ENCODE results near the gene CCDC85B.

CCDC85B gene

DNA sequence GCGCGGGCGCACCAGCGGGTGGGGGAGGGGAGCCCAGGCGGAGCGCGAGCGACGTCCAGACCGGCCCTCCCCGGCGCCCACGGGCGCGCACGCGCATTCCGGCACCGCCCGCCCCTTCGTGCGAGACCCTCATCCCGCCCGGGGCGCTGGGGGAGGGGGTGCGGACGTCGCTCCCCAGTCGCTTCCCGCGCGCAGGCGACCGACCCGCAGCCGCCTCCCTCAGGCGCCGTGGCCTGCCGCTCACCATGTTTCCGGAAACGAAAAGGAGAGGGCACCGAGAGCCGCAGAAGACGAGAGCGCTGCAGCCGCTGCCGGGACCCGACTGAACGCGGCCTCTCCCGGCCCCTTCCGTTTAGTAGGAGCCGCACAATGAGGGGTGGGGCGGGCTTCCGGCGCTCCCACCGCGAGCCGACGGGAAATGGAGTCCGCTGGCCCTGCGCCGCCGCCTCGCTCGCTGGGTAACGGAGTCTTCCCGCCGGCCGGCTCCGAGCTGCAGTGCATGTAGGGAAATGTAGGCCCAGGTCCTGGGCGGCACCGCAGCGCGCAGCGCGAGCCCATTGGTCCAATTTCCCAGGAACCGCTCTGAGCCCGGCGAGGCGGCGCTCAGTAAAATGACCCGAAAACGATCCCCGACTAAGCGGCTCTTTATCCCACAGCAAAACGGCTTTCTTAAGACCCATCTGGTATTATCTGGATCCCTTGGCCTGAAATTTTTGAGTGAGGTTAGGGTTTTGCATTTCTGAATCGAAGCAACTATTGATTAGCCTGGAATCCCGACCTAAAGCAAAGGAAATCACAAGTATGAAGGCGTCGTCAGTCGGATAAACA is 32.4 kb upstream of the CCDC85B start, which contains the start of gene CFL1:
CFL1 (minus strand) TSS at position 328 of the 828 bp plus-strand sequence; CDS start at position 247, 81 bp downstream.
- 0% methylated on average over 92 of the region's 92 CpGs for WGBS, 2 experiments

DNA sequence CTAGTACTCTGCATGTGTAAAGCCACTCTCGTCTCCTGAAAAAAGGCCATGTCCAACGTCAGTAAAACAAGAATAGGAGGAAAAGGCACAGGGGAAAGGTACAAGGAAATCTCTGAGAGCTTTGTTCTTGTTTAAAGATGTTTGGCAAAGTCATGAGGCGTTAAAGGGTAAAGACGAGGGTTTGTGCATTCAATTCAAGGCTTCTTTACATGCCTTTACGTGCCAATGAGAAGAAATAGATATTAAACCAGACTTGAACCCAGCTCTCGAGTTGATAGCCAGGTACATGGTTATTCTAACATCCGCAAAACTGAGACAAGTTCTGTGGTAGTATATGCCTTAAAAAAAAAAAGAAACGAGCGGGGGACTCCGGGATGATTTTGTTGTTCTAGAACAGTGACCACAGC is 31.8 kb upstream of the CCDC85B start:
- peak overlapping the region; percentile 94 for H3K4me3 ChIP-seq (ENCODE audit: insufficient read depth, low read depth, low read length)
- H3K27ac ChIP-seq (ENCODE audit: insufficient read depth, low read depth, low read length, poor library complexity, severe bottlenecking) = peak overlapping the region; percentile 94
- no peaks in the 10 kb centered on the region for H3K9me3 ChIP-seq (ENCODE audit: control insufficient read depth, low read length)
- no peaks in the 10 kb centered on the region for H3K27me3 ChIP-seq (ENCODE audit: control insufficient read depth, insufficient read depth, low read length, poor library complexity, severe bottlenecking)
- peaks cover 10% of the 10 kb centered on the region for H3K4me1 ChIP-seq (ENCODE audit: control insufficient read depth, insufficient read depth, low read length)
- H3K36me3 ChIP-seq (ENCODE audit: control insufficient read depth, insufficient read depth, low read length) = peaks cover 32% of the 10 kb centered on the region
- WGBS, 2 experiments = 4% methylated on average over 10 of the region's 10 CpGs

More for the DNA sequence above, 32.4 kb upstream of the CCDC85B start, which contains the start of gene CFL1:
- H3K4me1 ChIP-seq (ENCODE audit: control insufficient read depth, insufficient read depth, low read length) = peaks cover 10% of the 10 kb centered on the region
- no peaks in the 10 kb centered on the region for H3K9me3 ChIP-seq (ENCODE audit: control insufficient read depth, low read length)
- peaks cover 32% of the 10 kb centered on the region for H3K36me3 ChIP-seq (ENCODE audit: control insufficient read depth, insufficient read depth, low read length)
- H3K4me3 ChIP-seq (ENCODE audit: insufficient read depth, low read depth, low read length) = peak within 1 kb of the TSS; percentile 94
- no peaks in the 10 kb centered on the region for H3K27me3 ChIP-seq (ENCODE audit: control insufficient read depth, insufficient read depth, low read length, poor library complexity, severe bottlenecking)
- H3K27ac ChIP-seq (ENCODE audit: insufficient read depth, low read depth, low read length, poor library complexity, severe bottlenecking) = peak within 1 kb of the TSS; percentile 94

DNA sequence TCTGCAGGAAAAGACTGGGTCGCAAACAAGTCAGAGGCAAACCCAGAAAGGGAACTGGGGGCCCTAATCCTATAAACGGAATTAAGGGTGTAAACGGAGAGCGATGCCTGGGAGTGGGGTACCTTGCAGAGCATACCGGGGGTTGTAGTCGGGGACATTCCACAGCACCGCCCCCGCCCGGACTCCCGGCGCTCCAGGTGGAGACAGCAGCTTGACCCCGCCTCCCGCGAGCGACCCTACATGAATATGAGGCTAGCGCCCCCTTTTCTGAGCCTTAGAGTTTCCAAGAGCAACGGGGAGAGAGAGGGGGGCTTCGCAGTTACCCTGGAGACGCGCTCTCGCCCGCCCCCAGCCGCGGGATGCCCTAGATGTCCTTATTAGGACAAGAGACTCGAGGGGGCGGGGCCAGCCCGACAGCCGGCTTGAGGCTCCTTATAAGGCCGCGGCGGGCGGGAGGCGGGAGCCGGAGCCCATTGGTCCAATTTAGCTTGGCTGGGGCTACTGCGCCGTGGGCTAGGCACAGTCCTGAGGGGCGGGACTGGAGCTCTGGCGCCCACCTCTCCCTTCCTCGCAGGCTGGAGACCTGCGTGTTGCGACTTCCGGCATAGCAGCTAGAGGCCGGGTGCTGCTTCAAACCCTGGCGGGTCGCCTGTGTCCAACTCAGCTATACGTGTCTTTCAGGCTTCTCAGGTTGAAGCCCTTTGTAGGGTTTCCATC is 31.2 kb upstream of the CCDC85B start:
- Histone ChIP-seq H3K27ac (ENCODE audit: insufficient read depth, low read depth, low read length, poor library complexity, severe bottlenecking) (peak overlapping the region; percentile 94), H3K27me3 (ENCODE audit: control insufficient read depth, insufficient read depth, low read length, poor library complexity, severe bottlenecking) (no peaks in the 10 kb centered on the region), H3K4me3 (ENCODE audit: insufficient read depth, low read depth, low read length) (peak overlapping the region; percentile 94), H3K36me3 (ENCODE audit: control insufficient read depth, insufficient read depth, low read length) (peaks cover 30% of the 10 kb centered on the region), H3K4me1 (ENCODE audit: control insufficient read depth, insufficient read depth, low read length) (peaks cover 10% of the 10 kb centered on the region), H3K9me3 (ENCODE audit: control insufficient read depth, low read length) (no peaks in the 10 kb centered on the region)
- 0 to 1% methylated on average over 46 of the region's 46 CpGs for WGBS, 2 experiments

DNA sequence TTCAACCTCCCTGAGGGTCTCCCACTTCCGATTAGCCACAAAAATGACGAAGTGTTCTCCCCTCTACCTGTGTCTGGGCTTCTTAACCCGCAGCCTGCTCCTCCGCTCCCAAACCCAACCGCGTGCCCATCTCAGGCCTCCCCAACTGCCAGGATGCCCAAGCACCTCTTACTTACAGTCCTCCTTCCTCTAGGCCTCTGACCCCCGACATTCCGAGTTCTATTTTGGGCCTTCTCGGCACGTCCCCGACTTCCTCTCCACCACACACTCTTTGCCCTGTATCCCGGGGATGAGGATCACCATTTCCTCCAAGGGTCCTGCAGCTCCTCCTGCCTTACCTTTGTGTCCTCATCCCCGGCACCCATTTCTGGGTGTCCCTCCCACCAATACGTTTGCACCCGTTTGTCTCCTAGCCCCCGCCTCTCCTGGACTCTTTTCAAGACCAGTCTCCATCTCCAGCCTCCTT is 30.6 kb upstream of the CCDC85B start:
- peaks cover 10% of the 10 kb centered on the region for H3K4me1 ChIP-seq (ENCODE audit: control insufficient read depth, insufficient read depth, low read length)
- peaks cover 24% of the 10 kb centered on the region for H3K36me3 ChIP-seq (ENCODE audit: control insufficient read depth, insufficient read depth, low read length)
- H3K27me3 ChIP-seq (ENCODE audit: control insufficient read depth, insufficient read depth, low read length, poor library complexity, severe bottlenecking) = no peaks in the 10 kb centered on the region
- H3K27ac ChIP-seq (ENCODE audit: insufficient read depth, low read depth, low read length, poor library complexity, severe bottlenecking) = peak overlapping the region; percentile 90
- WGBS, 2 experiments = 2 to 3% methylated on average over 16 of the region's 16 CpGs
- H3K9me3 ChIP-seq (ENCODE audit: control insufficient read depth, low read length) = no peaks in the 10 kb centered on the region
- H3K4me3 ChIP-seq (ENCODE audit: insufficient read depth, low read depth, low read length) = peak overlapping the region; percentile 94

DNA sequence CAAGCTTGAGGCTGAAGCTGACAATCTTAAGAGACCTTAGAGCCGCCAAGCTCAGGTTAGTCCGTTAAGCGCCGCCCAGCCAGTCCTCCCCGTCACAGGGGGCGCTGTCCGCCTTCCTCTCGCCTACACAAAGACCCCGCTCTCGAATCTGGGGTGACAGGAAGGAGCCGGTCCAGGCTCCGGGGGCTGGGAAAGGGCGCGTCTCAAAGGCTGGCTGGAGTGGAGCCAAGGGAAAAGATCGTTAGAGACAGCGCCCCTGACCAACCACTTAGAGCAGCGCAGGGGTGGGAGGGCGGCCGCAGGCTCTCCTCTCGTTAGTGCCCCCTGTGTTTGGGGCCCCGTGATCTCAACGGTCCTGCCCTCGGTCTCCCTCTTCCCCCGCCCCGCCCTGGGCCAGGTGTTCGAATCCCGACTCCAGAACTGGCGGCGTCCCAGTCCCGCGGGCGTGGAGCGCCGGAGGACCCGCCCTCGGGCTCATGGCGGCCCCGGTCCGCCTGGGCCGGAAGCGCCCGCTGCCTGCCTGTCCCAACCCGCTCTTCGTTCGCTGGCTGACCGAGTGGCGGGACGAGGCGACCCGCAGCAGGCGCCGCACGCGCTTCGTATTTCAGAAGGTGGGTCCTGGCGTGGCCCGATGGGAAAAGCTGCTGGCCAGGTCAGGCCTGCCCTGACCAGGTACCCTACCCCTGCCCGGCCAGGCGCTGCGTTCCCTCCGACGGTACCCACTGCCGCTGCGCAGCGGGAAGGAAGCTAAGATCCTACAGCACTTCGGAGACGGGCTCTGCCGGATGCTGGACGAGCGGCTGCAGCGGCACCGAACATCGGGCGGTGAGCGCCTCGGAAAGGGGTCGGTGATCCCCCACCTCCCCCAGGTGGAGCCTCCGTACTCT is 30.0 kb upstream of the CCDC85B start, which contains the start of gene MUS81:
MUS81 (plus strand) TSS at position 156 of the 887 bp plus-strand sequence; CDS start at position 477, 321 bp downstream.
- peaks cover 24% of the 10 kb centered on the region for H3K36me3 ChIP-seq (ENCODE audit: control insufficient read depth, insufficient read depth, low read length)
- WGBS, 2 experiments = 0% methylated on average over 78 of the region's 78 CpGs
- no peaks in the 10 kb centered on the region for H3K9me3 ChIP-seq (ENCODE audit: control insufficient read depth, low read length)
- peak within 1 kb of the TSS; percentile 94 for H3K27ac ChIP-seq (ENCODE audit: insufficient read depth, low read depth, low read length, poor library complexity, severe bottlenecking)
- no peaks in the 10 kb centered on the region for H3K27me3 ChIP-seq (ENCODE audit: control insufficient read depth, insufficient read depth, low read length, poor library complexity, severe bottlenecking)
- peak within 1 kb of the TSS; percentile 94 for H3K4me3 ChIP-seq (ENCODE audit: insufficient read depth, low read depth, low read length)
- peaks cover 10% of the 10 kb centered on the region for H3K4me1 ChIP-seq (ENCODE audit: control insufficient read depth, insufficient read depth, low read length)

DNA sequence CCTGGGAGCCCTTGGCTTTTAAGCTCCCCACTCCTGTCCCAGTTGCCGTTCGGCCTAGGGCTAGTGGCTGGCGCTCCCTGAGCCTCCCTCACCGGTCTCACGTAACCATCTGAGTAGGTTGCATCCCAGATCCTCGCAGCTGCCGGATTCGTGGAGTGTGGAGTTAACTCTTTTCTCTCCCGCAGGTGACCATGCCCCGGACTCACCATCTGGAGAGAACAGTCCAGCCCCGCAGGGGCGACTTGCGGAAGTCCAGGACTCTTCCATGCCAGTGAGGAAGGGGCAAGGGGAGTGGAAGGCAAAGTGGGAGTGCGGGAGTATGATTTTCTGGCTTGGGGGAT is 29.3 kb upstream of the CCDC85B start:
- 12% methylated on average over 14 of the region's 14 CpGs for WGBS, 2 experiments
- H3K36me3 ChIP-seq (ENCODE audit: control insufficient read depth, insufficient read depth, low read length) = peaks cover 23% of the 10 kb centered on the region
- peaks cover 10% of the 10 kb centered on the region for H3K4me1 ChIP-seq (ENCODE audit: control insufficient read depth, insufficient read depth, low read length)
- no peaks in the 10 kb centered on the region for H3K9me3 ChIP-seq (ENCODE audit: control insufficient read depth, low read length)
- H3K27ac ChIP-seq (ENCODE audit: insufficient read depth, low read depth, low read length, poor library complexity, severe bottlenecking) = peak overlapping the region; percentile 90
- H3K4me3 ChIP-seq (ENCODE audit: insufficient read depth, low read depth, low read length) = peak overlapping the region; percentile 94
- H3K27me3 ChIP-seq (ENCODE audit: control insufficient read depth, insufficient read depth, low read length, poor library complexity, severe bottlenecking) = no peaks in the 10 kb centered on the region

DNA sequence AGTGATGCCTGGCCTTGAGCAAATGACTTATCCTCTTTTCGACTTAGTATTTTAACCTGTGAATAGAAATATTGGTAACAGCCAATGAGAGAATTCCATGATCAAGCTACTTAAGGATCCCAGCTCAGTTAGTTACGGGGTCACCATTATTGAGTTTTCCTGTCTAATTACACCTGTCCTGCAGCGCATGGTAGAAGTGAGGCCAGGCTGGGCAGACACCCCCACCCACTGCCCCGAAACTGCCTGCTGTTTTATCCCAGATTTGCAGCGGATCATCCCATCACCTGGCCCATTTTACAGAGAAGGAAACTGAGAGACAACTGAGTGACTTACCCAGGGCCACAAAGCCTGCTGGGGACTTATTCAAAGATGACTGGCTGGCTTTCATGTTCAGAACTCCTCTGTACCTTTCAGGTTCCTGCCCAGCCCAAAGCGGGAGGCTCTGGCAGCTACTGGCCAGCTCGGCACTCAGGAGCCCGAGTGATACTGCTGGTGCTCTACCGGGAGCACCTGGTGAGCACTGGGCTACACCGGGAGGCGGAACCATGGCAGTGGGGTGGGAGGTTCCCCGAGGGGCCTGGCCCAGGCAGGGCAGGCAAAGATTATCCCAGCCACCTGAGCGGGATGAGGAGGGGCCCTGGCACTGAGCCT is 28.8 kb upstream of the CCDC85B start:
- Histone ChIP-seq H3K4me3 (ENCODE audit: insufficient read depth, low read depth, low read length) (peak overlapping the region; percentile 94), H3K9me3 (ENCODE audit: control insufficient read depth, low read length) (no peaks in the 10 kb centered on the region), H3K27me3 (ENCODE audit: control insufficient read depth, insufficient read depth, low read length, poor library complexity, severe bottlenecking) (no peaks in the 10 kb centered on the region), H3K4me1 (ENCODE audit: control insufficient read depth, insufficient read depth, low read length) (peaks cover 10% of the 10 kb centered on the region), H3K27ac (ENCODE audit: insufficient read depth, low read depth, low read length, poor library complexity, severe bottlenecking) (no peak overlapping the region), H3K36me3 (ENCODE audit: control insufficient read depth, insufficient read depth, low read length) (peaks cover 27% of the 10 kb centered on the region)
- WGBS, 2 experiments = 93 to 94% methylated on average over 13 of the region's 13 CpGs

DNA sequence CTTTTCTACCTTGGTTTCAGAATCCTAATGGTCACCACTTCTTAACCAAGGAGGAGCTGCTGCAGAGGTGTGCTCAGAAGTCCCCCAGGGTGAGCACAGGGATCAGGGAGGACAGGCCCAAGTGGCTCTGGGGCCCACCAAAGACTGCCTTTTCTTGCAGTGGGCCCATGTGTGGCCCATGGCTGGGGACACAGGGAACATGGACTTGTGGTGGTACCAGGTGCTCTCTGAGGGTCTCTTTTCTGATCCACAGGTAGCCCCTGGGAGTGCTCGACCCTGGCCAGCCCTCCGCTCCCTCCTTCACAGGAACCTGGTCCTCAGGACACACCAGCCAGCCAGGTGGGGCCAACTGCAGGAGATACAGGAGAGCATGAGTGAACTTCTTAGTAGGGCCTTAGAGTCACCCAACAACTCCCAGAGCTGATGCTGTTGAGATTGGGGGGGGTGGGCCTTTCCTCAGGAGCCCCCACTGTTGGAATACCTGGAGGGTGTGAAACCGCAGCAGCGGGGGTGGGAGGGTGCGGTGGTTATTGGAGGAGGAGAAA is 28.2 kb upstream of the CCDC85B start:
- H3K36me3 ChIP-seq (ENCODE audit: control insufficient read depth, insufficient read depth, low read length) = peaks cover 28% of the 10 kb centered on the region
- H3K9me3 ChIP-seq (ENCODE audit: control insufficient read depth, low read length) = no peaks in the 10 kb centered on the region
- no peak overlapping the region for H3K4me3 ChIP-seq (ENCODE audit: insufficient read depth, low read depth, low read length)
- peaks cover 10% of the 10 kb centered on the region for H3K4me1 ChIP-seq (ENCODE audit: control insufficient read depth, insufficient read depth, low read length)
- 76 to 79% methylated on average over 5 of the region's 5 CpGs for WGBS, 2 experiments
- H3K27me3 ChIP-seq (ENCODE audit: control insufficient read depth, insufficient read depth, low read length, poor library complexity, severe bottlenecking) = no peaks in the 10 kb centered on the region
- H3K27ac ChIP-seq (ENCODE audit: insufficient read depth, low read depth, low read length, poor library complexity, severe bottlenecking) = no peak overlapping the region
